ENCODE data around the gene CBLL2.

Gene CBLL2

DNA sequence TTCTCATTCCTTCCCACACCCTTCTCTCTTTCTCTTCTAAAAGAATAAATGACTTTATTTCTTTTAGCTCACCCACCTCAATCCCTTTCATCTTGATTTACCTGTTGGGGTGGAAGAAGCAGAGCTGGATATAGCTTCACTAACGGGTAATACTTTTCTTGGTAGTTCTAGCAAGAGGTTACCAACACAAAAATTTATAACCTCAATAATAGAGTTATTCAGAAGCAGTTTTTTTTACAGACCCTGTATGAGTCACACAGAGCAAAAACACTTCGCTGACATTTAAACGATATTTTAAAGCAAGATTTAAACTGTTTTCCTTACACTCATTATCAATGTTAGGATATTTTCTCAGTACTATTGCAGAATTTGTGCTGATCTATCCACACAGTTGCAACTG lies 42.4 kb downstream of the CBLL2 start:
- Histone ChIP-seq H3K4me3 (replicated peaks; ENCODE audit: low read depth, low read length) (no peak overlapping the region), H3K27me3 (replicated peaks; ENCODE audit: control insufficient read depth, insufficient read depth, low read length) (no peaks in the 10 kb centered on the region), H3K36me3 (ENCODE audit: control insufficient read depth, insufficient read depth, low read length) (no peaks in the 10 kb centered on the region)
- no peak for DNase-seq (ENCODE audit: extremely low read depth, insufficient read length)
- no peak for TF ChIP-seq CTCF (IDR thresholded peaks at IDR 0.05; ENCODE audit: insufficient read depth, low read length, poor library complexity, severe bottlenecking)

DNA sequence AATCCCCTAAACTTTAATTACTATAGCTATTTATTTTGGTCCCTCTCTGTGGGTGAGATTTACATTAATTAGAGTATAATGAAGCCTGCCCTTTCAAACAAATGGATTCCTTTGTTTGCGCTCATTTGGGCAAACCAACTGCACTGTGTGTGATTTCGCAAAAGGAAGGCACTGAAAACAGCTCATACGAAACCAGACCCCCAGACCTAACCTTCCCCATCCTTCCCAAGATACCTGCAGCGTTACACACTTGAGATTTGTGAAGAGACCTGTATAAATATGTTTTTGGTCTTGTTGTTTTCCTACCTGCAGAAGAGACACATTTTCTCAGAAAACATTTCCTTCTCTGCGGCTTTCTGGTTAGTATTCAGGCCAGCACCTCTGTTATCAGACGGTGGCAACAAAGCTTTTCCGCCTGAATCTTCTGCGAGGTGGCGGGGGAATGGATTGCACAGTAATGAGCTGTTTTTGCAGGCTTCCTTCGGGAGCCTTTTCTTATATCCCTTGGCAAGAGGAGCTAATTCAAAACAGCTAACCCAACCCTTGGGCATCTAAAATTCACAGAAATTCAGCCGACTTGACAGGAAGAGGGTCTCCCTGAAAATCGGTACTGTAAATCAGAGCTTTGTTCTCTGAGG lies 47.6 kb downstream of the CBLL2 start:
- H3K4me3 ChIP-seq (replicated peaks; ENCODE audit: low read depth, low read length): no peak overlapping the region
- no peak for DNase-seq (ENCODE audit: extremely low read depth, insufficient read length)
- no peaks in the 10 kb centered on the region for H3K27me3 ChIP-seq (replicated peaks; ENCODE audit: control insufficient read depth, insufficient read depth, low read length)
- no peak for TF ChIP-seq CTCF (IDR thresholded peaks at IDR 0.05; ENCODE audit: insufficient read depth, low read length, poor library complexity, severe bottlenecking)
- no peaks in the 10 kb centered on the region for H3K36me3 ChIP-seq (ENCODE audit: control insufficient read depth, insufficient read depth, low read length)

- no peak for TF ChIP-seq CTCF (IDR thresholded peaks at IDR 0.05; ENCODE audit: insufficient read depth, low read length, poor library complexity, severe bottlenecking)
- no peak for DNase-seq (ENCODE audit: extremely low read depth, insufficient read length)
Measured at GRCh38 chrX:22323541-22323940, 50.8 kb downstream of the CBLL2 start.

More at GRCh38 chrX:22323541-22323940, 50.8 kb downstream of the CBLL2 start:
- Histone ChIP-seq H3K36me3 (ENCODE audit: control insufficient read depth, insufficient read depth, low read length) (no peaks in the 10 kb centered on the region), H3K27me3 (replicated peaks; ENCODE audit: control insufficient read depth, insufficient read depth, low read length) (no peaks in the 10 kb centered on the region), H3K4me3 (replicated peaks; ENCODE audit: low read depth, low read length) (no peak overlapping the region)

Data from GM06990 (cell line).